Activated naive CD4-positive, alpha-beta T cell treated with anti-CD3 and anti-CD28 coated beads, Interleukin-2, amount 50 U/mL, for 24 hours (primary cell): ENCODE results near the gene HSD11B2.

ENCODE experiments used
- H3K27ac Mint-ChIP-seq: one replicate; pipeline ENCODE4 v1.8.0; 2021; ENCODE audit warnings: mild to moderate bottlenecking, mixed read lengths
- H3K27me3 Mint-ChIP-seq: one replicate; pipeline ENCODE4 v1.8.0; 2021; ENCODE audit warnings: mixed read lengths
- H3K36me3 Mint-ChIP-seq: one replicate; pipeline ENCODE4 v1.8.0; 2021; ENCODE audit warnings: mixed read lengths
- H3K4me1 Mint-ChIP-seq: one replicate; pipeline ENCODE4 v1.8.0; 2021; ENCODE audit warnings: mixed read lengths
- H3K4me3 Mint-ChIP-seq: one replicate; pipeline ENCODE4 v1.8.0; 2021; ENCODE audit warnings: mild to moderate bottlenecking, mixed read lengths
- H3K9me3 Mint-ChIP-seq: one replicate; pipeline ENCODE4 v1.8.0; 2021; ENCODE audit warnings: mixed read lengths

Gene HSD11B2

GRCh38 chr16:67435758-67436164 is 4.8 kb downstream of the HSD11B2 start:
- Mint-ChIP-seq H3K9me3 (no peaks in the 10 kb centered on the region), H3K4me3 (no peak overlapping the region), H3K27ac (no peak overlapping the region), H3K27me3 (peaks cover 4% of the 10 kb centered on the region), H3K4me1 (no peaks in the 10 kb centered on the region), H3K36me3 (no peaks in the 10 kb centered on the region)

GRCh38 chr16:67436640-67437193 is 5.8 kb downstream of the HSD11B2 start:
- H3K4me3 Mint-ChIP-seq = no peak overlapping the region
- H3K9me3 Mint-ChIP-seq = no peaks in the 10 kb centered on the region
- H3K36me3 Mint-ChIP-seq = no peaks in the 10 kb centered on the region
- no peak overlapping the region for H3K27ac Mint-ChIP-seq
- H3K27me3 Mint-ChIP-seq = peaks cover 4% of the 10 kb centered on the region
- H3K4me1 Mint-ChIP-seq = no peaks in the 10 kb centered on the region

DNA sequence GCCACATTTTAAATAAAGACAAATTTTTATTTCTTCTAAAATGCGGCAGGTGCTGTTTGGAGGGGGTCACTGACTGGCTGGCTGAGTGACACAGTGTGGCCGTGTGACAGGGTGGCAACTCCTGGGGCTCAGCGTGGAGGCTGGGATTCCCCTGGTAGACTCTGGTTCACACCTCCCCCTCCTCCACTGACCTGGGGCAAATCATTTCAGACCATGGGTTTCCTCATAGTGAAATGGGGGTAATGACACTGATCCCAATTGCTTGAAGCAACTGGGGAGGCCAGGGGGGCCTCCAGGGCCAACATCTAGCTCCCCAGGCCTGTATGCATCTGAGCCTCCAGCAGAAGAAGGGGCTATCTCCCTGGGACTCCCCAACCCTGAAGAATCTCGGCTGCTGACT is 6.6 kb downstream of the HSD11B2 start:
- no peak overlapping the region for H3K27ac Mint-ChIP-seq
- peaks cover under 1% of the 10 kb centered on the region for H3K27me3 Mint-ChIP-seq
- no peak overlapping the region for H3K4me3 Mint-ChIP-seq
- H3K9me3 Mint-ChIP-seq = no peaks in the 10 kb centered on the region
- H3K4me1 Mint-ChIP-seq = no peaks in the 10 kb centered on the region
- no peaks in the 10 kb centered on the region for H3K36me3 Mint-ChIP-seq

GRCh38 chr16:67438098-67438791 is 7.3 kb downstream of the HSD11B2 start:
- H3K9me3 Mint-ChIP-seq = no peaks in the 10 kb centered on the region
- H3K27ac Mint-ChIP-seq = no peak overlapping the region
- H3K4me1 Mint-ChIP-seq = no peaks in the 10 kb centered on the region
- H3K4me3 Mint-ChIP-seq = no peak overlapping the region
- no peaks in the 10 kb centered on the region for H3K27me3 Mint-ChIP-seq
- H3K36me3 Mint-ChIP-seq = no peaks in the 10 kb centered on the region

- Mint-ChIP-seq H3K27me3 (no peaks in the 10 kb centered on the region), H3K36me3 (no peaks in the 10 kb centered on the region), H3K9me3 (no peaks in the 10 kb centered on the region), H3K4me3 (no peak overlapping the region), H3K27ac (no peak overlapping the region), H3K4me1 (no peaks in the 10 kb centered on the region)
Measured at GRCh38 chr16:67438824-67439393, 8.0 kb downstream of the HSD11B2 start.

DNA sequence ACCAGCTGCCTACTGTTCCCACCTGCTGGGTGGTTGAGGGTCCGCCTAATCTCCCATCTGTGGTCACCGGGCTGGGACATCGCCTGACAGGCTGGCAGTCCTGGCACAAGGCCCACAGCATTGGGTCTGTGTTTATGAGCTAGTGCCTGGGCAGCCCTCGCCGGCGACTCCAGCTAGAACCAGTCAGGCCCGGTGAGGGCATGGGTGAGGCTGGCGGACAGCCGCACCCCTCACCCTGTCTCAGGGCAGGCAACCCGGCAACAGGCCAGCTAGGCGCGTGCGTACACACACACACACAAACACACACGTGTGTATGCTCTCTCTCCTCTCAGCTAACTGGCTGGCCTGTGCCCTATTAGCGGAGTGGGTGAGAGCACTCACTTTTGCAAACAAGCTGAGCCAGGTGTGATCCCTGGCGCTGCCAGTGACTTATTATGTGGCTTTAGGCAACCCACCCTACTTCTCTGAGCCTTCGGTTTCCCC is 10.4 kb downstream of the HSD11B2 start:
- H3K9me3 Mint-ChIP-seq = no peaks in the 10 kb centered on the region
- no peaks in the 10 kb centered on the region for H3K36me3 Mint-ChIP-seq
- no peak overlapping the region for H3K27ac Mint-ChIP-seq
- H3K4me1 Mint-ChIP-seq = no peaks in the 10 kb centered on the region
- H3K27me3 Mint-ChIP-seq = no peaks in the 10 kb centered on the region
- no peak overlapping the region for H3K4me3 Mint-ChIP-seq

DNA sequence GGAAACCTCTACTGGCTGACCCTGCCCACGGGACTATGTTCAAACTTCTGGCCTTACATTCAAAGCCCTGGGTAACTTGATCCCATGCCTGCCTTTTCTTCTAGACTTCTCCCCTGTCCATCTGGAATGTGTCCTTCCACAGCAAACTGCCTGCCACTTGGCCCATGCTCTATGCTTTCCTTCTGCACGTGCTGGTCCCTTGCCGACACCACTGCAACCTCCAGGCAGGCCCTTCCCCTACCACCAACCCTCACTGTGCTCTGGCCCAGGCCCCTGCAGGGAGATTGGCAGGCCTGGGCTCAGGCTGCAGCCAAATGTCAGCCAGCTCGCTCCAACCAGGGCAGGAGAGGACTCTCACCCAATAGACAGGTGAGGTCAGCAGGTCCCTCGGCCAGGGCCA is 11.0 kb downstream of the HSD11B2 start:
- H3K36me3 Mint-ChIP-seq = no peaks in the 10 kb centered on the region
- H3K27me3 Mint-ChIP-seq = no peaks in the 10 kb centered on the region
- no peak overlapping the region for H3K27ac Mint-ChIP-seq
- H3K4me1 Mint-ChIP-seq = no peaks in the 10 kb centered on the region
- H3K4me3 Mint-ChIP-seq = no peak overlapping the region
- no peaks in the 10 kb centered on the region for H3K9me3 Mint-ChIP-seq

DNA sequence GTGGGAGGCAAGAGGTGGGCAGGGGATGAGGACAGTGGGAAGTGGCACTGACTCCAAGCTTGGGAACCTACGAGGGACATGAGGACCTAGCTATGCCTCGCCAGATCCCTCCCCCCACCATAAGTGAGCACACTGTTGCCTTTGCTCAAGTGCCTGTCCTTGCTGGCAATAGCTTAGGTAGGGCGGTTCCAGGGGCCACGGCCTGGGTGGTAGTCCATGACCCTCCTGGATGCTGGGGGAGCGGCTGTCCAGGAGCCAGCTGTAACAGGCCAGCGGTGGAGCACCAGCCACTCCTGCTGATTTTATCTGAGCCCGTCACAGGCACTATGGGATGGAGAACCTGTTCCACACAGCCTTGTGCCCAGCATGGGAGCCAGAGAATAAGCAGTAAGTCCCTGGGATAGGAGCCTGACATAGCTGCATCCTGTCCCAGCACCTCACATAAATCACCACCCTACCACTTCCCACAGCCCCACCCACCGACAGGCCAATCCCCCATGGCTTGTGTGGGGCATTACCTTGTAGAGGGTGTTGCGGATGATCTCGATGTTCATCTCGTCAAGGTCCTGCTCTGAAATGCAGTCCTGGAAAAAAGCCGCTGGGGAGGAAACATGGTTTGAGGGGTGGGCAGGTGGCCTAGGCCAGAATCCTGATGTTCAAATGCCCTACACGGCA is 11.8 kb downstream of the HSD11B2 start:
- no peaks in the 10 kb centered on the region for H3K36me3 Mint-ChIP-seq

DNA sequence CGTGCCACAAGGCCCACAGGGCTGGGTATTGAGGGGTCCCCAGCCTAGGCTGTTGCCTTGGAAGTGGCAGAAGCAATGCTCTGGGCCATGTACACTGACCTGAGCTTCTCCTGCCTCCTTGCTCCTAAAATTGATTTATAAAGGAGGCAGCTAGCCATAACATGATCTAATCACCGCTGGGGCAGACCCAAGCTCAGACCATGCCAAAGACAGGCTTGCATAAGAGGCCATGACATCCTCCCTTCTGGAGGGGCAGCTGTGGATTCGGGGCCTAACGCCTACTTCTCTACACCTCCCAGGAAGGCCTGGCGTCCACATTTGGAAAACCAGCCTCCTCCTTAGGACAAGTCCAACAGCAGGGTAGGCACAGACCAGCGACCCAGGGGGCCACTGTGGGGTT is 12.3 kb downstream of the HSD11B2 start:
- no peak overlapping the region for H3K27ac Mint-ChIP-seq

More for the DNA sequence above, 11.8 kb downstream of the HSD11B2 start:
- no peak overlapping the region for H3K27ac Mint-ChIP-seq
- H3K9me3 Mint-ChIP-seq = no peaks in the 10 kb centered on the region
- H3K4me1 Mint-ChIP-seq = no peaks in the 10 kb centered on the region
- no peaks in the 10 kb centered on the region for H3K27me3 Mint-ChIP-seq
- H3K4me3 Mint-ChIP-seq = no peak overlapping the region

DNA sequence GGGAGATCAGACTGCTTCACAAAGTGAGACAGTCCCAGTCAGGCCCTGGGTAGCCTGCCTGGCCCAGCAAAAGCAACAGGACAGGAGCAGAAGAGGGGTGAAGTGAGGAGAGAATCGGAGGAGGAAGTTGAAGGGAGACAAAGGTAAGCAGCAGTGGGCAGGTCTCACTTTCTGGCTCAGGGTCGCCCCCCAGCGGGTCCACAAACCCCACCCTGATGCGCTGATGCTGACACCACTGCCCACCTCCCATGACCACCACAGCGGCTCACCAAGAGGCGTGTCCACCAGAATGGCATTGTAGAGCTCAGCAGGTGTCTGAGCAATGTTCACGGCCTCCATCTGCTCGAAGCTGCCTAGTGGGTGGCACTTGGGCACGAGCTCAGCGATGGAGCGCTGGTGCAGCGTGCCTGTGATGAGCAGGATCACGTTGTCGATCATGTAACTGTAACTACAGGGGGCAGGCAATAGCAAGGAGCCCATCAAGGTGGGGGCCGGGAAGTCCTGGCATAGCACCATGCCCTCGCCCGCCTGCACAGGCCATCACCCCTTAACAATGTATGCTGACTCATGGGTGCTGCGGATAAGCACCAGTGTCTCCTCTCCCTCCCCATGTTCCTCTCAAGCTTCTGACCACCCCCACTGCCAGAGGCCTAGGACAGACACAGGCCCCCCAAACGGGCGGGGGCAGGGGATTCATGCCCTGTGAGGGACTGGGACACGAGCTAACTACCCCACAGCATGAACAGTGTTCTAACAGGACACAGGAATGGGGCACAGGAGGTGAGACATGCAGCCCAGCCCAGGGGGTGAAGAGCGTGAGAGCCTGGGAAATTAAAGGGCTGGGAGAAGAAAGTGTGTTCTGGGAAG is 13.6 kb downstream of the HSD11B2 start:
- no peak overlapping the region for H3K4me3 Mint-ChIP-seq
- H3K27me3 Mint-ChIP-seq = no peaks in the 10 kb centered on the region
- no peaks in the 10 kb centered on the region for H3K9me3 Mint-ChIP-seq
- peak overlapping the region; percentile 41 for H3K27ac Mint-ChIP-seq
- H3K4me1 Mint-ChIP-seq = no peaks in the 10 kb centered on the region
- no peaks in the 10 kb centered on the region for H3K36me3 Mint-ChIP-seq

More for the DNA sequence above, 12.3 kb downstream of the HSD11B2 start:
- H3K9me3 Mint-ChIP-seq = no peaks in the 10 kb centered on the region
- H3K4me3 Mint-ChIP-seq = no peak overlapping the region
- H3K4me1 Mint-ChIP-seq = no peaks in the 10 kb centered on the region
- H3K36me3 Mint-ChIP-seq = no peaks in the 10 kb centered on the region
- no peaks in the 10 kb centered on the region for H3K27me3 Mint-ChIP-seq

GRCh38 chr16:67445126-67445426 is 14.2 kb downstream of the HSD11B2 start:
- H3K4me3 Mint-ChIP-seq = no peak overlapping the region
- H3K9me3 Mint-ChIP-seq = no peaks in the 10 kb centered on the region
- H3K36me3 Mint-ChIP-seq = no peaks in the 10 kb centered on the region
- H3K27ac Mint-ChIP-seq = peak overlapping the region; percentile 41
- H3K27me3 Mint-ChIP-seq = no peaks in the 10 kb centered on the region
- H3K4me1 Mint-ChIP-seq = no peaks in the 10 kb centered on the region

GRCh38 chr16:67445441-67445912 is 14.6 kb downstream of the HSD11B2 start:
- H3K27me3 Mint-ChIP-seq = no peaks in the 10 kb centered on the region
- H3K4me1 Mint-ChIP-seq = no peaks in the 10 kb centered on the region
- H3K36me3 Mint-ChIP-seq = no peaks in the 10 kb centered on the region
- no peaks in the 10 kb centered on the region for H3K9me3 Mint-ChIP-seq
- H3K4me3 Mint-ChIP-seq = no peak overlapping the region
- no peak overlapping the region for H3K27ac Mint-ChIP-seq

GRCh38 chr16:67445913-67446907 is 15.3 kb downstream of the HSD11B2 start:
- Mint-ChIP-seq H3K27me3 (no peaks in the 10 kb centered on the region), H3K36me3 (no peaks in the 10 kb centered on the region), H3K4me1 (no peaks in the 10 kb centered on the region), H3K27ac (no peak overlapping the region), H3K9me3 (no peaks in the 10 kb centered on the region), H3K4me3 (no peak overlapping the region)

DNA sequence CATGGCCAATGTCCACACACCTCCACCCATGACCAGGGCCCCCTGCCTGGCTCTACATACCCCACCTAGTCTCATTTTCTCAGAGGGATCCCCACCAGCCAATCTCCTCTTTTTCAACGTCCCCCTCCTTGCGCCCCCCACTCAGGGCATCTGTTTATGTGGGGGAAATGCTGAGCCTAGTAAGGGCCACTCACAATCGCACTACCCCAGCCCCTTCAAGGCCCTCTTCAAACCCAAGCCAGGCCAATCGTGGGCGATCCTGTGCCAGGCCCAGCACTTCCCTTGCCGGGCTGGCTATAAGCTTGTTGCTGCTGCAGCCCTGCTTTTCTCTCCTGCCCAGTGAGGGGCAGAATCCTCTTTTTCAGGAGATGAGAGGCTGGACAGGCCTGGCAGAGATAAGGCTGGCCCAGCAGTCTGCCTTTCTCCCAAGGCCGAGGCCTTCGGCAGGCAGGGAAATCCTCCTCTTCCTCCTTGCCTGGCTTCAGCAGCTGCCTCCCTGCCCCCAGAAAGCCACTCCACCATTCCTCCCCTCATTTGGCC is 16.1 kb downstream of the HSD11B2 start:
- H3K4me1 Mint-ChIP-seq = no peaks in the 10 kb centered on the region
- no peak overlapping the region for H3K4me3 Mint-ChIP-seq
- no peaks in the 10 kb centered on the region for H3K9me3 Mint-ChIP-seq
- H3K36me3 Mint-ChIP-seq = no peaks in the 10 kb centered on the region
- H3K27me3 Mint-ChIP-seq = no peaks in the 10 kb centered on the region
- no peak overlapping the region for H3K27ac Mint-ChIP-seq
